Esophagus squamous epithelium (tissue), 5 donors: ENCODE measurements around the gene NAB1. TPM values are rescaled to one million over a fixed set of nuclear protein-coding genes. Genes with fewer than 3 reads are reported as not detected.

Experiments
- DNase-seq: peaks from one replicate; lab custom pipeline; 2025; lab: John Stamatoyannopoulos, UW
- H3K27ac ChIP-seq, 4 donors: fragments of 200-600 bp; sonication (generic); one replicate each; pipeline ENCODE4 v1.5.1; 2016 to 2019; ENCODE audit warnings: mild to moderate bottlenecking in 1 of 4
- H3K27me3 ChIP-seq, 4 donors: fragments of 200-600 bp; sonication (generic); 1 replicate in 3 of 4; 2 replicates in 1 of 4; pipeline versions ENCODE4 v1.5.1 to v1.6.0; 2017 to 2021; ENCODE audit warnings: antibody characterized with exemption in 1 of 4
- H3K36me3 ChIP-seq, 3 donors: fragments of 200-600 bp; sonication (generic); one replicate each; pipeline ENCODE4 v1.5.1; 2016 to 2019
- H3K4me1 ChIP-seq, 3 donors: fragments of 200-600 bp; sonication (generic); one replicate each; pipeline ENCODE4 v1.5.1; 2017 to 2019
- H3K4me3 ChIP-seq, 4 donors: fragments of 200-600 bp; sonication (generic); 1 replicate in 3 of 4; 2 replicates in 1 of 4; pipeline ENCODE4 v1.5.1; 2016 to 2019; ENCODE audit warnings: mild to moderate bottlenecking in 2 of 4, moderate library complexity in 1 of 4
- H3K9me3 ChIP-seq, 3 donors: fragments of 200-600 bp; sonication (generic); one replicate each; pipeline ENCODE4 v1.5.1; 2016 to 2019
- POLR2A ChIP-seq, 4 donors: fragments of 450-650 bp; IDR thresholded peaks; one replicate each; pipeline ENCODE4 v1.6.1; 2017; ENCODE audit warnings: antibody characterized with exemption in 4 of 4, mild to moderate bottlenecking in 4 of 4, moderate library complexity in 3 of 4
- WGBS, 2 donors: methylation state at CpG; one replicate each; pipeline ENCODE4 v1.1.5; 2018; 5-methylcytosine and 5-hydroxymethylcytosine counted together
- intact Hi-C: fragments of 100-400 bp; cut with DNase I; formaldehyde crosslinking; loops from one replicate; pipeline ENCODE4 v1.15.0; 2022
- total RNA-seq, 4 donors: library from RNA; depleted of rRNA; stranded (reverse); fragments of >200 nt; gene quantifications; one replicate each; pipeline ENCODE4 v1.1.0, GENCODE V29; 2016
- TF ChIP-seq, protein P1 (sequence below), 6 experiments: fragments of 450-650 bp in 4 of 6; fragments of 200-600 bp in 2 of 6; sonication (generic) in 2 of 6; IDR thresholded peaks; one replicate each; pipeline ENCODE4 v1.5.1; 2016 to 2019; ENCODE audit warnings: antibody characterized with exemption in 6 of 6, mild to moderate bottlenecking in 4 of 6, moderate library complexity in 4 of 6
- donor health status: DM: yes; HTN: yes; CAD: no.

NAB1 gene
- total RNA-seq, 4 donors from 2014 or later: 36.7 to 69.8 (median 67.7) TPM

DNA sequence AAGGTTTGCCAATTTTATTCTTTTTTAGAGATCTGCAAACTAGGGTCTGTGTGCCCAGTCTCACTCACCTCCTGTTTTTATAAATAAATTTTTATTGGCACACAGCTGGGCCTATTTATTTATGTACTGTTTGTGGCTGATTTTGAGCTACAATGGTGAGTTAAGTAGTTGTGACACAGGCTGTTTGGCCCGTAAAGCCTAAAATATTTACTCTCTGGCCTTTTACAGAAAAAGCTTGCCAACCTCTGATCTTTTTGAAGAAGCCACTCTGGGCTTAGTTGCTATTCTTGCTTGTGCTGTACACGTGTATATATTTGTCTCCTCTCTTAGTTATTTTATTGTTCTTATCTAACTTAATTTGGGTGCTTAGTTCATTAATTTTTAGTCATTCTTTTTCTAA lies 14.5 kb downstream of the NAB1 start:
- Histone ChIP-seq H3K4me3 (no peak overlapping the region), H3K27me3 (no peaks in the 10 kb centered on the region), H3K9me3 (no peaks in the 10 kb centered on the region), H3K4me1 (peaks cover 0 to 50% (median 3%) of the 10 kb centered on the region in 3 donors), H3K27ac (peak overlapping the region in 1 of 4 donors; percentile 26), H3K36me3 (peaks cover 0 to 40% (median 0%) of the 10 kb centered on the region in 3 donors)
- intact Hi-C loops: no loop called here
- WGBS, 2 donors: 34 to 46% methylated on average over 2 of the region's 2 CpGs
- no peak for TF ChIP-seq POLR2A (IDR thresholded peaks at IDR 0.05)
- TF ChIP-seq, protein P1, sequence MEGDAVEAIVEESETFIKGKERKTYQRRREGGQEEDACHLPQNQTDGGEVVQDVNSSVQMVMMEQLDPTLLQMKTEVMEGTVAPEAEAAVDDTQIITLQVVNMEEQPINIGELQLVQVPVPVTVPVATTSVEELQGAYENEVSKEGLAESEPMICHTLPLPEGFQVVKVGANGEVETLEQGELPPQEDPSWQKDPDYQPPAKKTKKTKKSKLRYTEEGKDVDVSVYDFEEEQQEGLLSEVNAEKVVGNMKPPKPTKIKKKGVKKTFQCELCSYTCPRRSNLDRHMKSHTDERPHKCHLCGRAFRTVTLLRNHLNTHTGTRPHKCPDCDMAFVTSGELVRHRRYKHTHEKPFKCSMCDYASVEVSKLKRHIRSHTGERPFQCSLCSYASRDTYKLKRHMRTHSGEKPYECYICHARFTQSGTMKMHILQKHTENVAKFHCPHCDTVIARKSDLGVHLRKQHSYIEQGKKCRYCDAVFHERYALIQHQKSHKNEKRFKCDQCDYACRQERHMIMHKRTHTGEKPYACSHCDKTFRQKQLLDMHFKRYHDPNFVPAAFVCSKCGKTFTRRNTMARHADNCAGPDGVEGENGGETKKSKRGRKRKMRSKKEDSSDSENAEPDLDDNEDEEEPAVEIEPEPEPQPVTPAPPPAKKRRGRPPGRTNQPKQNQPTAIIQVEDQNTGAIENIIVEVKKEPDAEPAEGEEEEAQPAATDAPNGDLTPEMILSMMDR (IDR thresholded peaks at IDR 0.05): no peak
- DNase-seq: no peak

DNA sequence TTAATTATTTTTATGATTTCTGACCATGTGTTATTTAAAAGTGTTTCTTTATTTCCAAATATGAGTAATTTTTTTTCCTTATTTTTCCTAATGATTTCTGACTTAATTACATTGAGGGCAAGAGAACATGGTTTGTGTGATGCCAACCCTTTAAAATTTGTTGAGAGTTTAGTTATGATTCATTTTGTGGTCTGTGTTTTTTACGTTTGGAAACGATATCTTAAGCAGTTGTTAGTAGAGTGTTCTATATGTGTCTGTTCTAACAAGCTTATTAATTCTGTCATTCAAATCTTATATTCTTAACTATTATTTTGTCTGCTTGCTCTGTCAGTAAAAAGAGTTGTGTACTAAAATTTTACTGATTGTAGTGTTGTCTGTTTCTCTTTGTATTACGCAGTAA lies 15.0 kb downstream of the NAB1 start:
- Histone ChIP-seq H3K36me3 (peaks cover 0 to 40% (median 0%) of the 10 kb centered on the region in 3 donors), H3K27ac (peak overlapping the region in 1 of 4 donors; percentile 26), H3K27me3 (no peaks in the 10 kb centered on the region), H3K4me1 (peaks cover 0 to 49% (median 0%) of the 10 kb centered on the region in 3 donors), H3K4me3 (no peak overlapping the region), H3K9me3 (no peaks in the 10 kb centered on the region)
- intact Hi-C loops: no loop called here
- 53 to 64% methylated on average over 3 of the region's 3 CpGs for WGBS, 2 donors
- TF ChIP-seq, protein P1 (IDR thresholded peaks at IDR 0.05): no peak
- TF ChIP-seq POLR2A (IDR thresholded peaks at IDR 0.05): no peak
- no peak for DNase-seq

DNA sequence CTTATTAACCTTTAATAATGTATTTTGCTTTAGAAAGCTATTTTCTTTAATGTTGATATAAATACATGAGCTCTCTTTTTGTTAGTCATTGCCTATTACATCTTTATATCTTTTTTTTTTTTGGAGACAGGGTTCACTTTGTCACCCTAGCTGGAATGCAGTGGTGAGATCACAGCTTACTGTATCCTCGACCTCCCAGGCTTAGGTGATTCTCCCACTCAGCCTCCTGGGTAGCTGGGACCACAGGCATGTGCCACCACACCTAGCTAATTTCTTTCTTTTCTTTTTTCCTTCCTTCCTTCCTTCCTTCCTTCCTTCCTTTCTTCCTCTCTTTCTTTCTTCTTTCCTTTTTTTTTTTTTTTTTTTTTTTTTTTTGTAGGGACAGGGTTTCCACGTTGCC lies 15.4 kb downstream of the NAB1 start:
- intact Hi-C loops: no loop called here
- no peak for TF ChIP-seq POLR2A (IDR thresholded peaks at IDR 0.05)
- TF ChIP-seq, protein P1 (IDR thresholded peaks at IDR 0.05): no peak
- Histone ChIP-seq H3K27ac (no peak overlapping the region), H3K4me3 (no peak overlapping the region), H3K27me3 (no peaks in the 10 kb centered on the region), H3K9me3 (no peaks in the 10 kb centered on the region), H3K4me1 (peaks cover 0 to 52% (median 0%) of the 10 kb centered on the region in 3 donors), H3K36me3 (peaks cover 0 to 36% (median 0%) of the 10 kb centered on the region in 3 donors)
- DNase-seq: no peak
- 90 to 92% methylated on average over 2 of the region's 2 CpGs for WGBS, 2 donors

DNA sequence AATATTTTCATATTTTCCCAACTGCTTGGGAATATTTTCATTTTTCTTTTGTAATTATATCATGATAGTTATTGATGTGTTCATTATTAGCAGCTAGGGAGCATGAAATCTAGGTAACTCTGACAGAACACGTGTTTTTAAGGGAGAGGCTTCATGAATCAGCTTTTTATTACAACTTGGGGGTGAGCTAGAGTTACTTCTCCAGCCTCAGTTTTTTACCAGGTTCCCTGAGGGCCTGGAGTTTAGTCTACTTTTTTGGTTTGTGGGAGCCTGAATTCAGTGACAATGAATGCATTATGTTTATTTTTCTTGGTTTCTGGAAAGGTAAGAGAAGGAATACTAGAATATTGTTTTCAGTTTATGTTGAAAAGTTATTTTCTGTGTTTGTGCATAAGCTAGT lies 18.0 kb downstream of the NAB1 start:
- Histone ChIP-seq H3K4me3 (no peak overlapping the region), H3K36me3 (peaks cover 0 to 38% (median 6%) of the 10 kb centered on the region in 3 donors), H3K27ac (no peak overlapping the region), H3K4me1 (peaks cover 0 to 35% (median 0%) of the 10 kb centered on the region in 3 donors), H3K9me3 (no peaks in the 10 kb centered on the region), H3K27me3 (no peaks in the 10 kb centered on the region)
- intact Hi-C loops: no loop called here
- TF ChIP-seq, protein P1 (IDR thresholded peaks at IDR 0.05): no peak
- no peak for TF ChIP-seq POLR2A (IDR thresholded peaks at IDR 0.05)
- 38 to 42% methylated on average over 1 of the region's 1 CpG for WGBS, 2 donors
- DNase-seq: no peak

DNA sequence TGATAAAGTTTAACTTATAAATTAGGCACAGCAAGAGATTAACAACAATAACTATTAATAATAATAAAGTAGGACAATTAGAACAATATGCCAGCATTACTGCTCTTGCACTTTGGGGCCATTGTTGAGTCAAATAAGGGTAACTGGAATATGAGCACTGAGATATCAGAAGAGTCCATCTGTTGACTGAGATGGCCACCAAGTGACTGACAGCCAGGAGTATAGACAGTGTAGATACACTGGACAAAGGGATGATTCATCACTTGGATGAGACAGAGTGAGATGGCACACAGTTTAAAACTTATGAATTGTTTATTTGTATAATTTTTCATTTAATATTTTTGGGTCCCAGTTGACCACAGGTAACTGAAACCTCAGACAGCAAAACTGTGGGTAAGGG lies 20.0 kb downstream of the NAB1 start:
- H3K27me3 ChIP-seq: no peaks in the 10 kb centered on the region
- peaks cover 0 to 58% (median 12%) of the 10 kb centered on the region in 3 donors for H3K36me3 ChIP-seq
- H3K9me3 ChIP-seq: no peaks in the 10 kb centered on the region
- intact Hi-C loops: no loop called here
- H3K4me1 ChIP-seq: peaks cover 0 to 16% (median 0%) of the 10 kb centered on the region in 3 donors
- H3K27ac ChIP-seq: no peak overlapping the region
- no peak for DNase-seq
- TF ChIP-seq, protein P1 (IDR thresholded peaks at IDR 0.05): no peak
- TF ChIP-seq POLR2A (IDR thresholded peaks at IDR 0.05): no peak
- H3K4me3 ChIP-seq: no peak overlapping the region
